Measurements from ENCODE around the gene ECT2.

The ECT2 gene

GRCh38 chr3:172869368-172869771 lies 118.8 kb downstream of the ECT2 start:
- peak; percentile 65 for DNase-seq

- no peak for DNase-seq
These were observed 119.4 kb downstream of the ECT2 start for GRCh38 chr3:172869784-172870518.
